LoVo (cell line): ENCODE results near the gene ARFRP1.

Experiments
- DNase-seq: peaks from one replicate; pipeline ENCODE4 v3.0.0-alpha.2; 2016; ENCODE audit warnings: low spot score

The ARFRP1 gene

DNA sequence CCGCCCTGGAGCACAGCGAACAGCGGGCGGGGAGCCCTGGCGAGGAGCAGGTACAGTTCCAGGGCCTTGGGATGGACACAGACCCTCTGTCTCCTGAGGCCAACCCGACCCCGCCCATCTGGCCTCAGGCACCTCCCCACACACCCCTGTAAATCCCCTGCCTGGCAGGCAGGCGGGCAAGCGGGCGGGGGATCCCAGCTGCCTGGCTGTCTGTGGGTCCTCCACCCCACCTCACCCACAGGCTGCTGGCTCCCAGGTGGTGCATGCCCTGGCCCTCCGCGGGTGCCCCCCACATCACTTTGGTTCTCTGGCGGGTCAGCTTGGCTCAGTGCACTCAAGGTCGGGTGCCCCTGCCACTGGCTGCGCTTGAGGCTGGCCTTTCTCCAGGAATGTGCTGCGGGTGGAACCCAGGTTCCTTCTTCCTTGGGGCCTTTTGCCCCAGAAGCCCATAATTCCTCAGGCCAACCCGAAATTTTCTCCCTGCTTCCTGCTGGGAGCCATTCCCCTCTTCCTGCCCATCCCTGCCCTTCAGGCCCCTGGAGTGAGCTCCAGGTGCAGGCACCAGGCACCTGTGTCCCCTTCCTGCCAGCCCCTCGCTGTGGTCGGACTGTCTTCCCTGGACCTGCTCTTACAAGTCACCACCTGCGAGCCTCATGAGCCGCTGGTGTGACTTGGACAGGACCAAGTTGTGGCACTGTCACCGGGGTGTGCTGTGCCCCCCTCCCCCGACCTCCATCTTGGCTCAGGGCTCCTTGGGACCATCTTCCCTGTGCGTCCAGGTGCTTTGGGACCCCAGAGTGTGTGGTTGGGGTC lies 16.7 kb downstream of the ARFRP1 start:
- no peak for DNase-seq

DNA sequence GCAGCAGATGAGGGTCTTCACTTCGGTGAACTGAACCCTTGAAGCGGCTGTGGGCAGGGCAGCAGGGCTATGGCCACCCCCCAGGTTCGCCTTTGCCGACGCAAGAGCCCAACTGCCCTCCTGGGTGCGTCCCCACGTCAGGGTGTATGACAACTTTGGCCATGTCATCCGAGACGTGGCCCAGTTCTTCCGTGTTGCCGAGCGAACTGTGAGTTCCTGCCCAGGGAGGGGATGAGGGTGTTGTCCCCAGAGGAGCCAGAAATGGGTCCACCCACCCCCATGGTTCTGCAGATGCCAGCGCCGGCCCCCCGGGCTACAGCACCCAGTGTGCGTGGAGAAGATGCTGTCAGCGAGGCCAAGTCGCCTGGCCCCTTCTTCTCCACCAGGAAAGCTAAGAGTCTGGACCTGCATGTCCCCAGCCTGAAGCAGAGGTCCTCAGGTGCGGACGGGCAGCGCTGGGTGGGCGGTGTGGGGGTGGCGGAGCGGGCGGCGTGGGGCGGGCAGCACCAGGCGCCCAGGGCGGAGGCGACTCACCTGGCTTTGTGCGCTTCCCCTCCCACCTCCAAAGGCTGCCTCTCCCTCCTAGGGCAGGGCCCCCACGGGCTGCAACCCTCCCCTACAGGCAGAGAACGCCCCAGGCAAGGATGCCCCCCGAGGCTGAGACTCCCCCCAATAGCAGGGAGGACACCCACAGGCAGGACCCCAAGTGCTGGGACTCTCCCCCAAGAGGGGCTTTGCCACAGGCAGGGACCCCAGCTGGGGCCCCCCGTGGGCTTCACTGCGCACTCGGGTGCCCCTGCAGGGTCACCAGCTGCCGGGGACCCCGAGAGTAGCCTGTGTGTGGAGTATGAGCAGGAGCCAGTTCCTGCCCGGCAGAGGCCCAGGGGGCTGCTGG lies 17.5 kb downstream of the ARFRP1 start:
- DNase-seq = no peak

DNA sequence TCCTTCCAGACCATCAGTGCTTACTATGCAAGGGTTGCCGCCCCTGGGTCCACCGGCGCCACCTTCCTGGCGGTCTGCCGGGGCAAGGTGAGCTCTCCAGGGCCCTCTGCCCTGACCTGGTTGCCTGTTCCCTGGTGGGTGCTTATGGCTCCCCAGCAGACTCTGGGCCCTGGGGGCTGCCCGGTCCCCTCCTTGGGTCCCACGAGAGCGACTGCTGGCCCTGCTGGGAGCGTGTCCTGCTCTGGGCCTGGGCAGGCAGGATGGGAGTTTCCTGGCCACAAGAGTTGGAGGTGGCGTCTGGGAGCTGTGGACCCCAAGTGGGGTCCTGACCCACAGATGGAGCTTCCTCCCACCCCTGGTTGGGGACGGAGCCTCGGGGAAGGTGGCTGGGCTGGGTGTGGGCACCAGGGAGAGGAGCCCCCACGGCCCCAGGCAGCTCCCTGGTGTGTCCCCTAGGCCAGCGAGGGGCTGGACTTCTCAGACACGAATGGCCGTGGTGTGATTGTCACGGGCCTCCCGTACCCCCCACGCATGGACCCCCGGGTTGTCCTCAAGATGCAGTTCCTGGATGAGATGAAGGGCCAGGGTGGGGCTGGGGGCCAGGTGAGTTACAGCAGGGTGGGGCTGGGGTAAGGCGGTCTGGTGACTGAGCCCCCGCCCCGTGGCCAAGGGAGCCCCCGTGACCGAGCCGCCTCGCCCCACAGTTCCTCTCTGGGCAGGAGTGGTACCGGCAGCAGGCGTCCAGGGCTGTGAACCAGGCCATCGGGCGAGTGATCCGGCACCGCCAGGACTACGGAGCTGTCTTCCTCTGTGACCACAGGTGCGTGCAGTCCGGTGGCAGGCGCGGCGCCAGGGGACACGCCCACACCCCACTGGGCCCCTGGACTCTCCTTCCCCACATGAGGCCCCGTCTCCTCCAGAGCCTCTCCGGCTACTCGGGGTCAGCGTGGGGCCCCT lies 18.5 kb downstream of the ARFRP1 start:
- no peak for DNase-seq

DNA sequence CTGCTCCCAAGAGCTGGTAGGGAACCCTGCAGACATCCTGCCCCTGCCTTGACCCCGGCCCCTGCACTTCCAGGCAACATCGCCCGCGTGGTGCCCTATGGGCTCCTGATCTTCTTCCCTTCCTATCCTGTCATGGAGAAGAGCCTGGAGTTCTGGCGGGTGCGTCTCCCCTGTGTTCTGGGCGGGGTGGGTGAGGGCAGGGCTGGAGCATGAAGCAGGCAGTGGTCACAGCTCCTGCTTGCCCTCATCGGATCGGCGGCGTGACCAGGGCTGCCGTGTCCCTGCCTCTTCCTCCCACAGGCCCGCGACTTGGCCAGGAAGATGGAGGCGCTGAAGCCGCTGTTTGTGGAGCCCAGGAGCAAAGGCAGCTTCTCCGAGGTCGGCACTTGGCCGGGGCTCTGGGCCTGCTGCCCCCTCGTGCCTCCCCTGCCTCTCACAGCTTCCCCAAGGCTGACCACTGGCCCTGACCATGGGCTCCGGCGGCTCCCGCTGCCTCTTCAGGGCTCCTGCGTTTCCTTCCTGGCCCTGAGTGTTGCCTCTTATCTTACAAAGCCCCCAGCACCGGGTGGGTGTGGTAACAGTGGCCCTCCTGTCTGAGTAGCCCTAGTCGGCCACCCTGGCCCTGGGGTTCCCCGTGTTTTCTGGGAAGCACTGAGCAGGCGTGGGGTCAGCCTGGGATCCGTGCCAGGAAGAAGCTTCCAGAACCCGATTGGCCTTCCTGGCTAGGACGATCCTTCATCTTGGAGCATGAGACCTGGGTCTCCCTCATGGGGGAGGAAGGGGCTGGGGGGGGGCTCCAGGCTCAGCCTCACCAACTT lies 19.3 kb downstream of the ARFRP1 start:
- DNase-seq = no peak

DNA sequence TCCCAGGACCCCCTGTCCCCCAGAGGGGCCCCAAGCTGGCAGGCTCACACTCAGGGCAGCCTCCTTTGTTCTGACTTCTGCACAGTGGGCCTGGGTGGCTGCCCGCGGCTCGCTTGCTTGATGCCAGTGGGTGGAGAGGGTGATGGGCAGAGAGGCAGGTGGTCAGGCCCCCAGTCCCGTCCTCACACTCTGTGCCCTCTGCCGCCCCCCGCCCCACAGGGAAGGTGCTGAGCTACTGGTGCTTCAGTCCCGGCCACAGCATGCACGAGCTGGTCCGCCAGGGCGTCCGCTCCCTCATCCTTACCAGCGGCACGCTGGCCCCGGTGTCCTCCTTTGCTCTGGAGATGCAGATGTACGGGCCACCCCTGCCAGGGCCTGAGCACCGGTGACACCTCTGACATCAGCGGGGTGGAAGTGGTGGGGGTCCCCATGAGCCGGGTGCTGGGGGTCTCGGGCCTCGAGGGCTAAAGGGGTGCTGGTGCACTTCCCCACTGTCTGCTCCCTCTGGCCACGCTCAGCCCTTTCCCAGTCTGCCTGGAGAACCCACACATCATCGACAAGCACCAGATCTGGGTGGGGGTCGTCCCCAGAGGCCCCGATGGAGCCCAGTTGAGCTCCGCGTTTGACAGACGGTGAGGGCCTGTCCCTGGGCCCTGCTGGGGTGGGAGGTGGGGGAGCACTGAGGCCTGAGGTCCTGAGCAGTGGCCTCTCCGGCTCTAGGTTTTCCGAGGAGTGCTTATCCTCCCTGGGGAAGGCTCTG lies 20.2 kb downstream of the ARFRP1 start:
- no peak for DNase-seq

DNA sequence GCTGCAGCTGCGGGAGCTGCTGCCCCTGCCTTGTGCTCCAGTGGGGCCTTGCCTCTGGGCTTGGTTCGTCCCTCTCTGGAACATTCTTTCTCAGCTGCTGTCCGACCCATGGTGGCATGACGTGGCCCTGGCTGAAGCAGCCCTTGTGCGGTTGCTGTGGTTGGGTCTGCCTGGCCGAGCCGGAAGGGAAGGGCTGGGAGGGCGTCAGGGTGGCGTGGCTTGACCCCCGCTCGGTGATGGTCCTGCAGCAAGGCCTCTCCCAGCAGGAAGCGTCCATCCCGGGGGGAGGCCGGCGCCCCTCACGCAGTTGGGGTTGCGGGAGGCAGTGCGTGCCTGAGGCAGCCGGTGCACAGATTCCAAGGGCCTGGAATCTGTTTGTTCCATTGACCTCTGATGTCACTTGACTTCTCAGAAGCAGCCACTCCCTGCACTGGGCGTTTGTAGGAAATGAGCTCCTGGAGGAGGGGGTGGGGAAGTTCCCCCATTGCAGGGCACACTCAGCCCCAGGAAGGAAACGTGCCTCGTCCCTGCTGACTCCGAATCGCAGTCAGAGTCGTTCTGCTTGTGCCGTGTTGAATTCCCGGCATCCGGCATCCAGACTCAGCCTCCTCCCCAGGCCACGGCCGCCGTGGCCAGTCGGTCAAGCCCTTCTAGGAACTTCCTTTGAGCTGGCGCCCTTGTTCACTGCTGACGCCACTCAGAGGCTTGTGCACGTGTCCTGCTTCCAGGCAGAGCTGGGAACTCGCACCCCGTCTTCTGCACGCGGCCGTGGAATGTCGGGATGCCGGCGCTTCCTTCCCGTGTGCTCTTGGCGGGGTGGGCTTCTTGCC lies 21.1 kb downstream of the ARFRP1 start:
- DNase-seq = no peak

DNA sequence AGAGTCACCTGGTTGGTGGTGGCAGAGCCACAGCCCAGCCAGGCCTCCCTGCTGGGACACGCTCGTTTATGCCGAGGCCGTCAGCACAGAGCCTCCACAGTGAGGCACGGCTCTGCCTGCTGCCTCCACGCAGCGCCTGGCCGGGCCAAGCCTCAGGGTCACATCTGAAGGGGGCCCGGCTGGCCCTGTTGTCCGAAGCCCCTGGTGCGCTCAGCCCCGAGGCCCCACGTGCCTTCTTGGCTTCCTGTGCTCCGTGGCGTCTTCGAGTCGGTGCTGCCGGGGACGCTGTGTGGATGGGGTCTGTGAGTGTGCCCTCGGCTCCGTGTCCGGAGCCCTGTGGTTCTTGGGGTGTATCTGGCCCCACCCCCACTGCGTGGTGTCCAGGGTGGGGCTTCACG lies 21.7 kb downstream of the ARFRP1 start:
- no peak for DNase-seq

DNA sequence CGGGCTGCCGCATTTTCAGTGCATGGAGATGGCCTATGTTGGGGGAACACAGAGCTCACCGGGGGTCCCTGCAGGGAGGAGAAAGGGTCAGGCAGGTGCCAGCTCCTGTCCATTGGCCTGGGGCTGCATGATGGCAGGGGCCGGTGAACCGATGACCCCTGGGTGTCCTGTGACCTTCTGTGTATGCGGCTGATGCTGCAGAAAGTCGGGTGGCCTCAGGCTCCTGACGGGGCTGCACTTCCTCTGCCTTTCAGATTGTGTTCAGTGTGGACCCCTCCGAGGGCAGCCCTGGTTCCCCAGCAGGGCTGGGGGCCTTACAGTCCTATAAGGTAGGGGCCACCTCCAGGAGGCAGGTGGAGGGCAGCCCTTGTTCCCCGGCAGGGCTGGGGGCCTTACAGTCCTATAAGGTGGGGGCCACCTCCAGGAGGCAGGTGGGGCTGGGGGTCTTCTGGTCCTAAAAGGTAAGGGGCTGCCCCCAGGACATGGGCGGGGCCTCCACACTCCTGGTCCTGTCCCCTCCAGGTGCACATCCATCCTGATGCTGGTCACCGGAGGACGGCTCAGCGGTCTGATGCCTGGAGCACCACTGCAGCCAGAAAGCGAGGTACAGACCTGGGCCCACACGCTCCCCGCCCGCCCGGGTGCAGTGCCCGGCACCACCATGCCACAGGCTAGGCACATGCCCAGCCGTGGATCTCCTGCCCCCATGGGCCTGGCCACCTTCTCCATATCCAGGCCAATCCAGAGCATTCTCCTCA lies 22.3 kb downstream of the ARFRP1 start:
- no peak for DNase-seq

DNA sequence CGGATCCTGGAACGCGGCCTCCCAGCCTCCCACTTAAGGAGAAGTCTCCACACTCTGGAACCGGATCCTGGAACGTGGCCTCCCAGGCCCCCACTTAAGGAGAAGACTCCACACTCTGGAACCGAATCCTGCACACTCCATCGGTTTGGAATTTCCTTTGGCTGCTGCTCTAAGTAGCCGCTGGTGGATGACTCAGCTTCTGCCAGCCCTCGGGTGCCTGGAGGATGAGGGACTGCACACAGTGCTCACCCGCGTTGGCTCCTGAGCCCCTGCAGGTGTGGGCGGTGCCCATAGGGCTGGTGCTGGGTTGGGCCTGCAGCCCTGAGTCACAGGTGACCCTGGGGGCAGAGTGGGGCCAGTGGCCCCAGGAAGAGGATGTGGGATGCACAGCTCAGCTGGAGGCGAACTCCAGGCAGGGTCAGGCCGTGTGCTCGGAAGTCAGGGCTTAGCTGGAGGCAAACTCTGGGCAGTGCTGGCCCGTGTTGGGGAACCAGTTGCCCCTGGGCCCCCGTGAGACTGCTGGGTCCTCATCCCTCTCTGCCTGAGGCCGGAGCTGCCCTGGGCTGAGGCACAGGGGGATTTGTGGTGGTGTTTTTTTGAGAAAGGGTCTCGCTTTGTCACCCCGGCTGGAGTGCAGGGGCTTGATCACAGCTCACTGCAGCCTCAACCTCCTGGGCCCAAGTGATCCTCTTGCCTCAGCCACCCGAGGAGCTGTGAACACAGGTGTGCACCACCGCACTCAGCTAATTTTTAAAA lies 25.2 kb downstream of the ARFRP1 start:
- DNase-seq = peak; percentile 67

DNA sequence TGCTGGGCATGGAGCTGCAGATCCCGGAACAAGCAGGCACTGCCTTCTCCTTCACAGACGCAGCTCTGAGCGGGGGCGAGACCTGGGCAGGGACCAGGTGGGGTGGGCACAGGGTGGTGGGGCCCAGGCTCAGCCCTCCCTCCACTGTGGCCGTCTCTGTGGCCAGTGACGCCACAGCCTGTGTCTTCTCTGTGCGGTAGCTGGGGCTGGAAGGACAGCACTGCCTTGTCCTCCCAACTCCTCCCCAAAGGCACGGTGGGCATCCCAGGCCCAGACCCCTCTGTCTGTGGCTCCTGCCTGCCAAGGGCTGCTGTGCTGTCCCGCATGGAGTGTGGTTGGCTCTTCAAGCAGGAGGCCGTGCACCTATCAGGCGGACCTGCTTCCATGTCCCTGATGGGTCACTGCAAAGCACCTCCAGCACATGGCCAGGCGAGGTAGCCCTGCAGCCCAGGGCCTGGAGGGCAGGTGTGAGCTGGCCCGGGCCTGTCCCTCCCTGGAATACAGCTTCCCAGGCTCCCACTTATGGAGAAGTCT lies 26.1 kb downstream of the ARFRP1 start:
- no peak for DNase-seq

DNA sequence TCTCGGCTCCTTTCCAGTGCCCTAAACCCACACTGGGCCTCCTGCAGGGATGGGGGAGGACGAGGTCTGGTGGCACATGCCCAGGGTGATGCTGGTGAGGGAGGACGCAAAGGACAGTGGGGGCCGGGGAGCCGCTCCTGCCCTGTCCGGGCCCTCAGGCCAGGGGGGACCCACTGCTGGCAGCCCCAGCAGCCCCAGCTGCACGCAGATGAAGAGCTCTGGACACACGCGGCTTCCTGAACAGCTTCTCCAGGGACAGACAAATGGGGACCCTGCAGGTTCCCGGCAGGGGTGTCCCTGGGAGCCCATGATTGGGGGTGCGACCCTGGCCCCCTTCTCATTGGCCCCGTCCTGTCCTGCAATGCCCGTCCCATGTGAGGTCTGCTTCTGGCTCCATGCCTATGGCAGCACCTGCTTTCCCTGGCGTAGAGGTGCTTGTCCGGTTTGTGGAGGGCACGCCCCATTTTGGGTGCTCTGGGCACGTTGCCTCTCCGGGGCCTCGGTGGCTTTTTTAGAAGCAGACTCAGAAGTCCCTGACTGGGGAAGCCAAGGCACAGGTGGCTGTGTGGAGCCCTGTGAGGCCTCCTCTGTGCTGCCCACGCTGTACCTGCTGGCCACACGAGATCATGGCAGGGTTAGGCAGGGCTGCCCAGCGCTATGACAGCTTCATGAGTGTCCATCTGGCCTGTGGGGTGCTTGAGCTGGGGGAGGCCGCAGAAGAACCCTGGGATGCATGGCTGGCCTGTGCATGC lies 26.7 kb downstream of the ARFRP1 start:
- DNase-seq = no peak

DNA sequence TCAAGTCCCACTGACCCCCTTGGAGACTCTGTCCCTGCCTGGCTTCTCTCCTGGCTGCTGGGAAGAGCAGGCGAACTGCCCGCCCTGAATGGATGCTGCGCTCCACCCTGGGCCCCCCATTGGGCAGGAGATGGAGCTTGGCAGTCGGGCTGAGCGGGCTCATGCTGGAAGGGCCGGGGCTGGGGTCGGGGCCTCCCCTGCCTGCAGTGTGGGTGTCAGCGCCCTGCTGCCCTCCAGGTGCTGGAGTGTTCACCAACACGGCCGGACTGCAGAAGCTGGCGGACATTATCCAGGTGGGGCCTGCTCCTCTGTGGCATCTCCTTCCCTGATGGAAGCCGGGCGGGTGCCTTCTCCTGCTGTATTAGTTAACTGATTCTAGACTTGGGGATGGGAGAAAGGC lies 27.3 kb downstream of the ARFRP1 start:
- no peak for DNase-seq

DNA sequence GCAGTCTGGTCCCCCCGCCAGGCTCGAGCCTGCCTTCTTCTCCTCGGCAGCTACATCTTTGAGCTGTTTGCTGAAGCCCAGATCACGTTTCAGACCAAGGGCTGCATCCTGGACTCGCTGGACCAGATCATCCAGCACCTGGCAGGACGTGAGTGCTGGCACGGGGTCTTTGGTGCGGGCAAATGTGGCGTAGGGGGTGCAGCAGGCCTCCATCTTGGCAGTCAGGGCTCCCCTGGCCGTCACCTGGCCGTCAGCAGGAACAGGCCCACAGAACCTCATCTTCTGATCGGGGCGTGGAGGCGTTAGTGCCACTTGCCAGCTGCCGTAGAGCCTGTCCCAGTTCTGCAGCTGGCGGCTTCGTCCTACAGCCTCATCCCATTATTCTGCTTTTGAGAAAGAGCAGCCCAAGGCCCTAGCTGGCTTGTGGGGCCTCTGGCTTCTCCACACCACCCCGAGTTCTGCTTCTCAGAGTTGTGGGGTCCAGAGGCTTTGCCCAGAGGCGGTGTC lies 27.9 kb downstream of the ARFRP1 start:
- DNase-seq = no peak

DNA sequence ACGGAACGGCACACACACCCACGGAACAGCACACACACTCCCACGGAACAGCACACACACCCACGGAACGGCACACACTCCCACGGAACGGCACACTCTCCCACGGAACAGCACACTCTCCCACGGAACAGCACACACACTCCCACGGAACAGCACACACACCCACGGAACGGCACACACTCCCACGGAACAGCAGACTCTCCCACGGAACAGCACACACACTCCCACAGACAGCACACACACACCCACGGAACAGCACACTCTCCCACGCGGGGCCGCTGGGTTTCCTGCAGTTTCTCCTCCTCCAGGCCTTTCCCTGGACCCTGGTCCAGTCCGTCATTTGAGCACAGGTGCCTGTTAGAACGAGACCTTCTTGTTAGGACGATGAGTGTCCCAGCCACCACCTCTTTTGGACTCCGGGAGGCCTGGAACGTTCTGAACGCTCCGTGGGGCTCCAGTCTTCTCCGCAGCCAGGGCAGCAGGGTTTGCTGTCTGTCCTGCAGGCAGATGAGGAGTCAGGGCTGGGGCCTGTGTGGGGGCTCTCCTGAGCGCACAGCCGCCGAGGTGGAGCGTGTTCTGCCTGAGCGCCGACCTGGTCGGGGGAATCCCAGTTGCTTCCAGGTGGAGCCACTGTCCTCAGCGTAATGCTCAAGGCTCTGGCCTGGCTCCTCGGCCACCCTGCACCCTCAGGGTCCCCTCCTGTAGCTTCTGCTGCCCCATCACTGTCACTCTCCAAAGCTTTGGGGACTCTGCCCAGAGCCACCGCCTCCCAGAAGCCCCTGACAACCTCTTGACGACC lies 28.9 kb downstream of the ARFRP1 start:
- no peak for DNase-seq

DNA sequence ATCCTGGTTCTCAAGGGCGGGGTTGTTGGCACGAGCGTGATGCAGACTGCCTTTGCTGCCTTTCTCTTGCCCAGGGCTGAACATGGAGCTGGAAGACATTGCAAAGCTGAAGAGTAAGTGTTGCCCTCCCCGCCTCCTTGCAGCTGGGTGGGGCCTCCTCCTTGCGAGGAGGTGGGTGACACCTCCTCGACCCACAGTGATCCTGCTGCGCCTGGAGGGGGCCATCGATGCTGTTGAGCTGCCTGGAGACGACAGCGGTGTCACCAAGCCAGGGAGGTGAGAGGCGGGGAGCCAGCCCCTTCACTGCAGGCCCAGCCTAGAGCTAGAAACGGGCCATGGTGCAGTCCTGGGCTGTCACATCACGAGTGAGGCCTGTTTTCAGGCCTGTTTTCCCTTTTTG lies 29.7 kb downstream of the ARFRP1 start:
- no peak for DNase-seq
